Measurements from ENCODE around the gene DIPK2A. TPM values are rescaled to one million over a fixed set of nuclear protein-coding genes. Genes with fewer than 3 reads are reported as not detected.

DIPK2A gene
- total RNA-seq, 1 donor from 2014 or later: 24.7 TPM

DNA sequence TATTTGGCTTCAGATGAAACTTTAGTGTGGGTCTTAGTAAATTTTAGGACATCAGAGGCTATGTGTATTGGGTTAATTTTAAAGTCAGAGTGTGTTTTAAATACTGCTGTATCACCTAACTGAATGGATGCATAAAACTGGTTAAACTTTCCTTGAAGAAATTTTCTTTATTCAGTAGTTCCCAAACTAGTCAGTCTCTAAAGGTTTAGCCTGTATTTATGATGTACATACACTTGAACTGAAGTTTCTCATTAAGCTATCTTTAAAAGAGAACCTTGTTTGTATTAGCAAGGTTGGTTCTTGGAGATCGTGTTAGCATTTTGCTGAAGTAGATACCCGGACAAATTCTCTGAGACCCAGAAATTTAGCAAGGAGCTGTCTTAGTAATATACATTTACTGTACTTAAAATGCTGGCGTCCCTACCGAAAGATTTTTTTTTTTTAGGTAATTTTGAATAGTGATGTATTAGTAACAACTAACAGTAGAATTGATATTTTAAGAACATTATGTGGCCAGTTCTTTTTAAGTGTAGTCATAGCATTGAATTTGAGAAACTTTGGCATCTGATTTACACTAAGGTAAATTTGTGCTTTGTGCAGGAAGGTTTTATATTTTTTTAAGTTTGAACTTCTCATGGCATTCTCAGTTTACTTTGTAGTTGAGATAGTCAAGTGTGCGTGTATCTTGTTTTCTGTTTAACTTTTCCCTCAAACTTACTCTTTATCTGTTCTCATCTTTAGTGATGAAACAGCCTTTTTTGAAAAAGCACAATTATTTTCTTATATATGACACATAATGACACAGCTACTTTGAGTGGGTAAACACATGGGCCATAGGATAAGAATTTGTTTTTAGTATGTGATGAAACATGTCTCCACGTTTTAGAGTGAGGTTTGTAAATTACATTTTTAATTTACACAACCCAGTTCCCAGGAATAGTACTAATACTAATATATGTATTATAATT lies 2.9 kb downstream of the DIPK2A start:
- DNase-seq (ENCODE audit: low spot score): no peak

DNA sequence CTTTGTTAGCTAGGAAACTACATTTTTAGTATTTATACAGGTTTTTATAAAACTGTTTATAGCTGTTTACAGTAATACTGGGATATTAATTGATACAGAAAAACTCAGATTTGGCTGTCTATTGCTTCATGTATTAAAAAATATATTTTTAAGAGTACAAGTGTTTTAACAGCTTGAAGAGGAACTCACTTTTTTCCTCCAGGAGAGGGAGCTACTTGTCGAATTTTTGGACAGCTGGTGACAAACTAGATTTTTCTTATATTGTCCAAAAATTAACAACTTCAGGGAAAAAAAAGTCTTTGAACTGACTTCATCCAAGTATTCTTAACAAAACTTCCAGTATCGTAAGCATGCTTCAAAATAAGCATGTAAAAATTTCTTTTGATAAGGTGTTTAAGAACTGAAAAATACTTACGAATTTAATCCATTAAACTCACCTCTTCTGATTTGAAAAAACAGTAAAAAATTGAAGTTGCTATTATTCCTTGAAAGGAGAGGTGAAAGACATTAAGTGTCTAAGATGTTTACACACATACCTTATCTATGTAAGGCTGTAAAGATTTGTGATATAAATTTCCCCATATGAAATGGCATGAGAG lies 4.0 kb downstream of the DIPK2A start:
- no peak for DNase-seq (ENCODE audit: low spot score)

DNA sequence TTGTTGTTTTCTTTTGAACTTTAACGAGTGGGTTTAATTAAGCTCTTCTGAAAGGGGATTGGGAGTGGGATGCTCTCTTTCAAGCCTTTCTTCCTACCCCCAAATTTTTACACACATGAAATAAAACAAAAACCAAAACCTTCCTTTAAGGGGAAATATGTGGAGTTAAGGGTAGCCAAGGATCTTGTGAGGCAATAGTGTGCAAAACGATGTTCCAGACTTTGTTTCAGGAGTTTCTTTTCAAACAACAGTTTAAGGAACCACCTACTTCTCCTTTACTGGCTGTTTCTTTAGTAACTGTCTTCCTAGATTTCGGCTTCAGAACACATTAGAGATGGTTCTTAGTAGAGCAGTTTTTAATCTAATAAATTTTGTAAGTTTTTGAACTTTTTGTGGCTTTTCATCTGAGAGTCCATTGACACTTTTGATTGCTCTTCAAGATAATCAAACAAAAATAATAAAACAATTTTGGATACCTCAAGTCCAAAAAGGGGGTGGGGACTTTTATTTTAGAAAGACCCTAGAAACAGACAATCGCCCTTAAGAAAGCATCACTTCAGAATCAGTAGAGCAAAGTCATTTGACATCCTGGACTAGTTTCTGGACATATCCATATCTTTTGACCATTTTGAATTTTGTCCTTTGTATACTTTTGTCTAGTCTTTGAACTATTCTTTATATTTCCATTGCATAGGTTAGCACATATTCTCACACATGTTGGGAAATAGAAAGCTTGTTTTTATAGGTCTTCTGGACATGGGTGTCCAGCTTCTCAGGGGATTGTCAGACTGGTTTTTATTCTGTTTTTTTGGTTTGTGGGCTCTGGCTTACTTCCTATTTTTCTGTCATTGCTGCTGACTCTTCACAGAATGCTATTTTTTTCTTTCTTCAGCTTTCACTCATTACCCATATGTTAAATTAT lies 6.0 kb downstream of the DIPK2A start:
- DNase-seq (ENCODE audit: low spot score): no peak

DNA sequence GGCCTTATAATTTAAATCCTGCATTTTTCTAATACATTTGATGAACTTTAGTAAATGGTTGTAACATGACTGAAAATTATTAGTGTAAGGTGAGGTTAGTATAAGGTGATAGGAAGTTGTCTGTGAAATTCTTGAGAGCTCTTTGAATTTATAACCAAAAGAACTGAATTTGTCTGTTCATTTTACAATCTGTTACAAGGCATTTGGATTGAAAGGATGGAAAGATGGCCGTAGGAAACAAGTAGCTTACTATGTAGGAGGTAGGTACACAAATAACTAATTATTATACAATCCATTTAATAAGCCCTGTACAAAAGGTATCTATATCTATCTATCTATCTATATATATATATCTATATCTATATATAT lies 6.6 kb downstream of the DIPK2A start:
- no peak for DNase-seq (ENCODE audit: low spot score)

DNA sequence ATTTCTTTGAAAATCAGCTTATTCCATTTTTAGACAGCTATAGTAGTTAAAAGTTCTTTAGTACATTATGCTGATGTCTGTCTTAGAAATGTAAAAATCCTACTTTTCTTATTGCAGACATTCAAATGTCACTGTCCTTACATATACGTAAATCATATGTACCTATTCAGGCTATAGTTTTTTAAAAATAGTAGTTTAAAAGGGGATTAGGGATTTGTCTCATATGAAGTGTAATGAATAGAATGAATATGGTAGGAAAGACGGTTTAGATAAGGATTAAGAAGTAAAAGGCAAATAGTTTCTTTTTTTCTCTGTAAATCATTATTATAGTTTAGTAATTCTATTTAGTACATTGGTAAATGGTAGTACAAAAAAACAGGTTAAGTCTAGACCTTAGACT lies 7.4 kb downstream of the DIPK2A start:
- no peak for DNase-seq (ENCODE audit: low spot score)

DNA sequence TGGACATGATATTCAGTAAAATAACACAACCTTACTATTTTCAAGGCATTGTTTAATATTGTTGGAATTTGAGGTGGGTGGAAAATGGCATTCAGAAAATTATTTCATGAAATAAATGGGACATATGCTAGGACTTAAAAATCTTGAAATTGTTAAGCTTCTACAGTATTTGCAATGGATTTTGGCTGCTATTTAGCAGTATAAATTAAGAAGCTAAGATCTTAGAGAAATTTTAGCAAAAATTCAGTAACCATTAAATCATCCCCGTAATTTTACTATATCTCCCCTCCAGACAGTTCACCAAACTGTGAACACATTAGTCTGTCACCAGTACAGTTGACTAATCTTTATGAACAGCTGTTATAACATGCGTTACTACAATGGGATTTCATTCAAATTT lies 8.2 kb downstream of the DIPK2A start:
- DNase-seq (ENCODE audit: low spot score): no peak

DNA sequence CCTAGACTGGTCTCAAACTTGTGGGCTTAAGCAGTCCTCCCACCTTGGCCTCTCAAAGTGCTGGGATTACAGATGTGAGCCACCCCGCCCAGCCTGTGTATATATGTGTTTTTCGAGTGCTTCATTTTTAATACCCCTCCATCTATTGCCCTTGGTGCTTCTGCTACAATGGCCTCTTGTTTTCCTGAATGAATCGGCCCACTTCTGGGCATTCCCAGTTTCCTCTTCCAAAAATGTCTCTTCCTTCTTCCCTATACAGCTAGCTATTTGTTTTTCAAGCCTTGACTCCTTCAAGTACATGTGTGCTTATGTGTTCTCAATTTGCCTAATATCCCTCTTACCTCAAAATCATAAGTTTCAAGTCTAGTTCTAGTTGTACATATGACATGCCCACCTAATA lies 16.7 kb downstream of the DIPK2A start:
- no peak for DNase-seq (ENCODE audit: low spot score)

DNA sequence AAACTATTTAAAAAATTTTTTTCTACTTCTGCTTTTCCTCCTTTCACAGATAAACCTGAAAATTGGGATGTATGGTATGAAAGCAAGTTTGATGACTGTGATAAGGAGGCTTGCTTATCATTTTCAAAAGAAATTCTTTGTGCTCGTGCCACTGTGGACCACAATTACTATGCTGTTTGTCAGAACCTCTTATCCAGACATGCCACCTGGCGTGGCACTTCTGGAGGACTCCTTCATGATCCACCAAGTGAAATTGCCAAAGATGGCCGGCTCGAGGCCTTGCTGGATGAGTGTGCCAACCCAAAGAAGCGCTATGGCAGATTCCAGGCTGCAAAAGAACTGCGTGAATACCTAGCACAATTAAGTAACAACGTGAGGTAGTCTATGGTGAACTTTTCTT lies 17.8 kb downstream of the DIPK2A start:
- DNase-seq (ENCODE audit: low spot score): no peak

DNA sequence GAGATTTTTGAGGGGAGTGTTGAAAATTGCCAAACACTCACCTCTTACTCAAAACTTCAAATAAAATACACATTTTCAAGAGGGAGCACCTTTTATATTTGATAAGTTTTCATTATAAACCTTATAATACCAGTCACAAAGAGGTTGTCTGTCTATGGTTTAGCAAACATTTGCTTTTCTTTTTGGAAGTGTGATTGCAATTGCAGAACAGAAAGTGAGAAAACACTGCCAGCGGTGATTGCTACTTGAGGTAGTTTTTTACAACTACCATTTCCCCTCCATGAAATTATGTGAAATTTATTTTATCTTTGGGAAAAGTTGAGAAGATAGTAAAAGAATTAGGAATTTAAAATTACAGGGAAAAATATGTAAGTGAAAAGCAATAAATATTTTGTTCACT lies 20.1 kb downstream of the DIPK2A start:
- no peak for DNase-seq (ENCODE audit: low spot score)

DNA sequence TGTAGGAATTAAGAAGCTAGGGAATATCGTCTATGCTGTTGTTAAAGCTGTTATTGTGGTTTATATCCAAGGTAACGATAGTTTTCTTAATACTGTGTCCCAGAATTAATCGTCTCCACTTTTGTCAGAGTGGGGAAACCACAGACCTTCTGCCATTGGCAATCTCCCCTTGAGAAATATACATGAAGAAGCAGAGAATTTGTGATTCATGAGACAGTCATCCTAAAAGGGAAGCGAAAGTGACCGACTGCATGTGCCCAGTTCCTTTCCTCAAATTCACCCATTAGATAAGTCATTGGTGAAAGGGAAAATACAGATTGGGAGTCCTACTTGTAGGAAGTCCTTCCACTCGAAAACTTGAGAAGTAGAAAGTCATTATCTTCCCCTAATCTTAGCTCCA lies 26.6 kb downstream of the DIPK2A start:
- no peak for DNase-seq (ENCODE audit: low spot score)

DNA sequence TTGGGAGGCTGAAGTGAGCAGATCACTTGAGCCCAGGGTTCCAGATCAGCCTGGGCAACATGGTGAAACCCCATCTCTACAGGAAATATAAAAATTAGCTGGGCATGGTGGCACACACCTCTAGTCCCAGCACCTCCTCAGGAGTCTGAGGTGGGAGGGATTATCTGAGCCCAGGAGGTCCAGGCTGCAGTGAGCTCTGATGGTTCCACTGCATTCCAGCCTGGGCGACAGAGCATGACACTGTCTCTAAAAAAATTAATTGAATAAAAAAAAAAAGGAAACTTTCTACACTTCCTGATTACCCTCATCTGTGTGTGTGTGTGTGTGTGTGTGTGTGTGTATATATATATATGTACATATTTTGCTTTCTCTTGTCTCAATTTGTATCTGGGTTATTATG lies 31.4 kb downstream of the DIPK2A start:
- no peak for DNase-seq (ENCODE audit: low spot score)

DNA sequence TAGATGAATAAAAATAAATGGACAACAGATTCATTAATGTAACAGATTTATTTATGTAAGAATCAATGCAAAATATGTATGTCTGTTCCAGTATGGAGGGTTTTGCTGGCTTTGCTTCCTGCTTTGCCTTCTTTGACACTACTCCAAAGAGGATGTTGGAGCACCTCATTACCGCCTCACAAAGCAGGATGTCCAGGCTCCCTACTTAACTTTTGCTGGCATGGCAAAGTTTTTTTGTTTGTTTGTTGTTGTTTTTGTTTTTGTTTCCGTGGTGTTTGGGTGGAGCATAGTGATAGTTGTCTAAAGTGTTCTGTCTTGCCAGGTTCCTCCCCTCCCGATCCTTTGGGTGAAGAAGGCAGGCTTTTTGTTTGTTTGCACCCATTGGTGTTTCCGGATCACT lies 38.7 kb downstream of the DIPK2A start:
- DNase-seq (ENCODE audit: low spot score): no peak

DNA sequence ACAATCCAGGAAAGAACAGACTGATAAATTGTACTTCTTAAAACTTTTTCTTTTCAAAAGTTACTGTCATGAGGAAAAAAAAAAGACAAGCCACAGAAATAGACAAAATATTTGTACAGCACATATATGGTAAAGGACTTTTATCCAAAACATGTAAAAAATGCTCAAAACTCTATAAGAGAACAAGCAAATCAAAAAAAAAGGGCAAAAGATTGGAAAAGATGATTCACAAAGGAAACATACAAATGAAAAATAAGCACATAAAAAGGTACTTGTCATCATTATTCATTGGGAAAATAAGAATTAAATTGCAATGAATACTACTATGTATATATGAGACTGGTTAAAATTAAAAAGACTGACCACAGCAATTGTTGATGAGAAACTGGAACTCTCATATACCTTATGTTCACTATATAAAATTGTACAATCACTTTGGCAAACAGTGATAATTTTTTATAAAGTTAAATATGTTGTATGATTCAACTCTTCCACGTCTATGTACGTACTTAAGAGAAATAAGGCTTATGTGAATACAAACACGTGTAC lies 39.7 kb downstream of the DIPK2A start:
- no peak for DNase-seq (ENCODE audit: low spot score)

DNA sequence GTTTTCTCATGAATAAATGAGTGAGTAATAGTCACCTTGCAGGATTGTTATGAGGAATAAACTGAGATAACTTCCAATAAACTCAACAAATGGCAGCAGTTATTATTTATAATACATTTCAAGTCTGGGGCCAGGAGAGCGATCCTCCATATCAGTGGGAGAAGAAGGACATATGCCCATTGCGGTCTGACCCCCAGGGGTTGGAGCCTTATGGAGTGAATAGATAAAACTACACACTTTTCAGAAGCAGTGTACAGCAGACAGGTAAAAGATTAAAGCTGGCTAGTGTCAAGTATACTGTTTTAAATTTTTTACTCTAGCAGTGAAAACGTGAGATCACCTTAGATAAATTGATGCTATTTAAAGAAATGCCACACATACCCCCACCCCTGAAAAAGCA lies 43.5 kb downstream of the DIPK2A start:
- DNase-seq (ENCODE audit: low spot score): no peak

DNA sequence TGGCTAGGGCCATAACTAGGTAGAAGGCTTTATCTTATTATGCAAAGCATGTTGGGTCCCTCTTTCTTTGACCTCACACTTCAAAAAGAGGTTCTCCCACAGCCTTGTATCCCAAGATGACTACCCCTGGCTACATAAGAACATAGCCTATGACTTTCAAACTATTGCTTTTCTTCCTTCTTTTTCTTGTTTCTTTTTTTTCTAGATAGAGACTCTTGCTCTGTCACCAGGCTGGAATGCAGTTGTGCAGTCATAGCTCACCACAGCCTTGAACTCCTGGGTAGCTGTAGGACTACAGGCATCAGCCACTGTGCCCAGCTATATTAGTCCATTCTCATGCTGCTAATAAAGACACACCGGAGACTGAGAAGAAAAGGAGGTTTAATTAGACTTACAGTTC lies 47.2 kb downstream of the DIPK2A start:
- DNase-seq (ENCODE audit: low spot score): no peak

Other genes starting within 250 kb of the DIPK2A start
- 15.0 TPM for gene SLC9A9, start 123.4 kb upstream of the DIPK2A start, total RNA-seq